GM19238 (cell line): ENCODE measurements around the gene UFSP2.

ENCODE experiments used
- DNase-seq: peaks from one replicate; pipeline ENCODE4 v3.0.0; 2011; ENCODE audit warnings: low spot score; ENCODE audit not compliant: insufficient read length

Gene UFSP2, protein sequence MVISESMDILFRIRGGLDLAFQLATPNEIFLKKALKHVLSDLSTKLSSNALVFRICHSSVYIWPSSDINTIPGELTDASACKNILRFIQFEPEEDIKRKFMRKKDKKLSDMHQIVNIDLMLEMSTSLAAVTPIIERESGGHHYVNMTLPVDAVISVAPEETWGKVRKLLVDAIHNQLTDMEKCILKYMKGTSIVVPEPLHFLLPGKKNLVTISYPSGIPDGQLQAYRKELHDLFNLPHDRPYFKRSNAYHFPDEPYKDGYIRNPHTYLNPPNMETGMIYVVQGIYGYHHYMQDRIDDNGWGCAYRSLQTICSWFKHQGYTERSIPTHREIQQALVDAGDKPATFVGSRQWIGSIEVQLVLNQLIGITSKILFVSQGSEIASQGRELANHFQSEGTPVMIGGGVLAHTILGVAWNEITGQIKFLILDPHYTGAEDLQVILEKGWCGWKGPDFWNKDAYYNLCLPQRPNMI

DNA sequence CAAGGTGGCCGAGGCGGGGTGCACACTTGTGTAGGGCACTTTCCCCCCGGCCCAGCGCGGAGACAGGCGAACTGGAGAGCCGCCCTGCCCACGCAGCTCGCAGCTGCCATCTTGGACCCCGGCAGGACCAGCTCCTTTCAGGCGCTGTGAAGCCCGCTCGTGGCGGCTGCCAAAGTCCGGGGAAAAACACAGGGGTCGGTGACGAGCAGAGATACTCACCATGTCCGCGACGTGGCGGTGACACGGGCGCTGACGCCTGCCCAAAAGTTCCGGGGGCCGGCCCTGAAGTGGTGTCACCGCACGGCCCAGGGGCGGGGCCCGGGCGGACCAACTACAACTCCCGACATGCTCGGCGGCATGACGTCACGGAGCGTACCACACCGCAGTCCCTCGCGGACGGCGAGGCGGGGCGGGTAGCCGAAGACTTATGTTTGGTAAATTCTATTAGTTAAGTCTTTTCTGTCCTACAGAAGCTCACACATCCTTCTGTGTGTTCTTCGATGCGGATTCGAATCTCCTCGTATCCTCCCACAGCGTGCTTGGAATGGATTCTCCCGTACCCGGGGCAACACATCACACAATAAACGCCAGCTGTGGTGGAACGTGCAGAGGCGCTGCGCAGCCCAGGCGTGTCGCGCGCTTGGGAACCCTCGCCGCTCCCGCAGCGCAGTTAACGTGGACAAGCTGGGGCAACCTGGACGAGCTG, at the start of gene UFSP2:
Gene UFSP2 (minus strand): TSS at position 318 of the 706 bp plus-strand sequence. CDS start 96 bp downstream, at position 222.
- peak; percentile 69 for DNase-seq

DNA sequence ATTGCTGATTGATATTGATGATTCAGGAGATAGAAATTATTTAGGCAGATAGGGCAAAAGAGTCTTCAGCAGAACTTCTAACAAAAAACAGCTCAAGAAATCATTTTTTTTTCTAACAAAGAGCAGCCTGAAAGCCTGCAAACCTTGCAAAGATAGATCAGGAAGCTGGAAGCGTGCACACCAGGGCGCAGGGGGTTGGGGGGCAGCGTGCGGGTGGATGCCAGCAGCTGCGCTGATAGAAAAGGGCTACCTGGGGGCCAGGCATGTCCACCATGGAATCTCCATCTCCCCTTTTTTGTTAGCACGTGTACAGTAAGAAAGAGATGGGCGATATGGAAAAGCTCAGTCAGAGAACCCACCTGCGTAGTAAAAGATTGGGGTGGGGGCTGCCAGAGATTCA, 47.5 kb upstream of the UFSP2 start:
- no peak for DNase-seq

DNA sequence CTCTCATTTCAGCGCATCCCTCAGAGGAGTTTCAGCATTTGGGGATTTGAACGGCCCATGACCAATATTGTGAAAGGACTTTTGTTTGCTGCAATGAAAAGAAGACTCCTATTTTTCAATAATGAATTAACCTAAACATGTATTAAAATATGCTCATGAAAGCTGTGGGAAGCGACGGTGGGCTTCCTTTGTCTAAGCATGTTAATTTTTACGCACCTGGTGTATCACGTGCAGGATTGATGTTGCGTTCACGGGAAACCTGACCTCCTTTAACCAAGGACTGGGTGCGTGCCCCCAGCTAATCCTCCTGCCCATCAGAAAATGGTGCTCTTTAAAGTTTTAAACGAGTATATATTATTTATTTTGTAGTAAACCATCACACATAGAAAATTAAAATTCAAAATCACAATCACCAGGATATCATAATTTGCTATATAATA, 46.4 kb upstream of the UFSP2 start:
- no peak for DNase-seq

DNA sequence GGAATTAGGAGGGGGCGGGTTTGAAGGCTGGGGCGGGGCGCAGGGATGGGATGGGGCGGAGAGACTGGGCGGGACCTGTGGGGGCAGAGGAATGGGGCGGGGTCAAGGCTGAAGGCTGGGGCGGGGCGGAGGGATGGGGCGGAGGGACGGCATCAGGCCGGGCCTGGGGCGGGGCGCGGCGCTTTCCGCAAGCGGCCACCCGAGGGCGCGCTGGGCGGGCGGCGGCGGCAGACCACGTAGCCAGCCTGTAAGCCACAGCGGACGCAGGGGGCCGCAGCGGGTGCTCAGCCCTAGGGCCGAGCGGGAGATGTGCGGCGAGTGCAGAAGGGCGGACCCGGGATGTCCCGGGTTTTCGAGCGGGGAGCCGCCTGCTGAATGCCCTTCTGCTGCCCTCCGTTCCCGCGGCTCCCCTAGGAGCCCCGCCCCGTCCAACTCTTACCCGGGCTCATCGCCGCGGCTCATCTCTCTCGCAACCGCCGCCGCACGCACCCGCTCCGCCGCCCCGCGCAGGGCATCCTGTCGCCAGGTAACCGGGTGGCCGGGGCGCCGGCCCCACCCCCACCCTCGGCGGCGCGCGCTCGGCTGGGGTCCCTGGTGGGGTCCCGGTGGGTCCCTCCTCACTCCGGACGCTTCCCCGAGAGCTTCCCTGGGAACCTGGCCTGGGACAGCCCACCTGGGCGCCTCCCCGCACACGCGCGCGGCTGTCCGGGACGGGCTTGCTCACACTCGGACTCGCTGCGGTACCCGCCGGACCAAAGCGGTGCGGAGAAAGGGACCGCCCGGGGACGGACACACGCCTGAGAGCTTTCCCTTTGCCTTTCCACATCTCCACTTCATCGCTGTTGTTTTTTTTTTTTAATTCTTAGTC, 45.7 kb upstream of the UFSP2 start, which contains the start of gene CCDC110:
Gene CCDC110 (minus strand): TSS at position 499 of the 868 bp plus-strand sequence. CDS start 50 bp downstream, at position 449.
- DNase-seq, result peak; percentile 92

DNA sequence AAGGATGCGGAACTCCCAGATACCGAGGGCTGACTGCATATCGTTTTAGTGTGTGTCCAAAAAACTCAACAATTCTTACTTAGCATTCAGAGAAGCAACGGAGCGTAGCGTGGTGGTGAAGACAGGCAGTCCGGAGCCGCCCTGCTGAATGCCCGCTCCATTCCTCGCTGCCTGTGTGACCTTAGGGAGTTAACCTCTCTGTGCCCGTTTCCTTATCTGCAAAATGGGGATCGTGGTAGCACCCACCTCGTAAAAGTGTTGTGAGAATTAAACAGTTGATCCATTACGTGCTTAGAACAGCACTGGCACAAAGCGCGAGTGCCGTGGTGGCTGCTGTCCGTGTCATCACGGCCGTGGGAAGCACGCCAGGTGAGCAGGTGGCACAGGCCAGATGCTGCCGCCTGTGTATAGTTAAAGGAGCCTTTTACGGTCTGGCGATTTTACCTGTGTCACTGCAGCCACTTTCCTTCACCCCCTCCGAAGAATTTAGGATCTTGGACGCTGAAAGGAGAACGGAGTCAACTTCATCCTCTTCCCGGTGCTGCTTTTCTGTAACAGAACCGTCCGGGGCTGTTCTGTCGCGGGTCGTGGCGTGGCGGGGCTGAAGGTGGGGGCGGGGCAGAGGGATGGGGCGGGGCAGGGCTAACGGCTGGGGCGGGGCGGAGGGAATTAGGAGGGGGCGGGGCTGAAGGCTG, 44.9 kb upstream of the UFSP2 start:
- no peak for DNase-seq

DNA sequence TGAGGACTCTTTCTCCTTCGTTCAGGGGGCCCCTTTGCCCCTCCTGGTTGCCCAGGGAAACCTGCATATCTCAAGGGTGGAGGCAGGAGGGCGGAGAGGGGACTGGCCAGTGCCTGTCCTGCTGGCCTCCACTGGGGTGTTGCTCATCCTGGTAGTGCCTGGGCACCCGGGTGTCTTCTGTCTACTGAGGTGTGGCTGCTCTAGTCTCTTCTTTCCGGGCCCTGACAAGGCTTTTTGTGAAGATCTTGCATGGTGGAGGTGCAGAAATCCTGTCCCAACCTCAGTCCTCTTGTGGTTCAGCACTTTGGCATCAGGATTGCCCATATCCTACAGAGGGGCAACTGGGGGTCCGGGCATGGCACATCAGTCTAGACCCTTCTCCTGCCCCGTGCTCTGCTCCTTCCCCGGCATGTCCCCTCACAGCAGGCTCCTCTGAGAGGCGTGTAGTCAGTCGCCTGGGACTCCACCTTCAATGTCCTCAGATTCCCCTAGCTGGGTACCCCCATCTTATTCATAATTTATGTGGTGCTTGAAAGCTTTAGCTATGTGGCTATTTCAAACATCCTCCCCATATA, 43.9 kb upstream of the UFSP2 start:
- no peak for DNase-seq

DNA sequence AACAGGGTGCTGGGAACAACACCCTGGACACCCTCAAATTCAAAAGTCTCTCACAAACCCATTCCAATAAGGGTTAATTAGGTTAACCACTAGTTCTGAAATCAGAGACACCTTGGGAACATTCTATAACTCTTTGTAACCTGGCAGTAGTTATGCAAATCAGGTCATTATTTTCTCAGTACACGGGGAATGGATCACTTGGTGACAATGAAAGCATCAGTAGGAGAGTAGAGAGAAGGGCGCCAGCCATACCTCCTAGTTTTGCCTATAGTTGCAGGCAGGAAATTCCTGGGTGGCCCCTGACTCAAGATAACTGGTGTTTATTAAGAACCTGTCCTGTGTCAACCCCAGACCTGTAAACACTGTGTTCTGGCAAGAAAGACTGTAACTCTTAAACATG, 43.2 kb upstream of the UFSP2 start:
- DNase-seq, result no peak

DNA sequence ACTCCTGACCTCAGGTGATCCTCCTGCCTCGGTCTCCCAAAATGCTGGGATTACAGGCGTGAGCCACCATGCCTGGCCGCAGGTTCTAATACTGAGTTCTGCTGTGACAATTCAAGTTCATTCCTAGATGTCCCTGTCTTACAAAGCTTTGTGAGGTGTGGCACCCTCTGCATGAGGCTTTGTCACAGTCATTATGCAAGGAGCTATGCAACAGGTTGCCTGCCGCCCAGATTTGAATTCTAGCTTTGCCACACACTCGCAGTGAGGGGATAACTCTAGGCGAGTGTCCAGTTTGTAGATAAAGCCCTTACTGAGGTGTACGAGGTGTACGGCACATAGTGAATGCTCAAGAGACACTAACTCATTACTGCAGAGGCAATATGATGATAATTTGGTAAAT, 42.2 kb upstream of the UFSP2 start:
- no peak for DNase-seq

DNA sequence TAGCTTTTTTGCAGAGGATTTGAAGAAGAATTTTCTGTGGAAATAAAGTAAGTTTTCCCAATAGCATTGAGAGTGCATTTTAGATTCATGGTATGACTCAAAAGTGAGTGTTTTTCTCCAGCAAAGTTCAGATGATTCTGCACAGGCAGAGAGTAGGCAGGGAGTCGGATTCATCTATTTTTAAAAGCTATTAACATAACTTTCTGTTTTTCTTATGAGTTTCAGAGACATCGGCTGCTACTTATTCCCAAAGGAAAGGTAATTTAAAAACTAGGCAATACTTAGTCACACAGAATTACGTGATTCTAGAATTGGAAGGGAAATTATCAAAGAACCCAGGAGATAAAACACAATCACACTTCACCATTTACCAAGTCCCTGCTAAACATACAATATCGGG, 41.3 kb upstream of the UFSP2 start:
- no peak for DNase-seq

DNA sequence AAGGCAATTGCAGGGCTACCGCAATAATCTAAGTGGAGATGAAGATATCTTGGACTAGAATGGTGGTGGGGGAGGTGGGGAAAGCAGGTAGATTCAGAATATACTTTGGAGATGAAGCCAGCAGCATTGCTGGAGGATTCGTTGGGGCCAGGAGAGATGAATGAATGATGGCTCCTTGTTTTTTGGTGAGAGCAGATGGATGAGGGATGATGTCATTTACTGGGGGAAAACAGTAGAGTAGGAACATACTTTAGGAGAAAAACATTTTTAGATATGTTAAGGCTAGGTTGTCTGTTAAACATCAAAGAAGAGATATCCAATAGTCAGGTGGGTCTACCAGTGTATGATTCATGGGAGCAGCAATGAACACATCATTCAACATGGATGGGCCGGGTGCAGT, 39.9 kb upstream of the UFSP2 start:
- no peak for DNase-seq

DNA sequence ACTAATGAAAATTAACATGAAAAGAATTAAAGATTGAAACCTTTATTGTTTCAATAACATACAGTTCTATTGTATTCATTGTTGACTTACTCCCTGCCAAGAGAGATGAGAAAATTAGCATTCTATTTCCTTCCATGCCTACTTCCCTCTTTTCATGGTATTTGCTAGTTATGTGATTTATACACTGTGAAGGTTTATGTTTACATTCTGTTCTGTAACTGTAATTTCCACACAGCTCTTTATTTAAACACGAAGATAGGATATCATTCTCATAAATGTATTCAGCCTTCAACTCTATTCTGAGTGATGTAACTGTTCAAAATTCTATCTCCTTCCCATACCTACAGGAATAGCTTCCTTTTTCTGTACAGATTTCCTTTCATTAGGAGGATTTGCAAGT, 39.1 kb upstream of the UFSP2 start:
- DNase-seq, result no peak

DNA sequence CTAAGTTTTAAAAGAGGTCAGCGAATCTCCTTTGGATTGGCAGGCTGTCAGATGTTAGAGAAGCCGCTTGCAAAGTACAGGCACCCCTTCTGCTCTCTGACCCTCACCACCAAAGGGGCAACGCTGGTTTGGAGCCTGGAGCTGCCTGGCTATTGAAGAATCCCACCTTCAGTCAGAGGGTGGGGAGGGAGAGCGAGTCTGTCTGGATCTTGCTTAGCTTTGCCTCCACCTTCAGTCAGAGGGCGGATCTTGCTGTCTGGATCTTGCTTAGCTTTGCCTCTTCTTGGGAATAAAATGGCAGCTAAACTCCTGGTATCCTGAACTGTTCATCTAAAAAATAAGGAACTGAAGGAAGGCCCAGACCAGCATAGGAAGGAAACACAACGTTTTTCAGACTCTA, 38.4 kb upstream of the UFSP2 start:
- DNase-seq, result no peak

DNA sequence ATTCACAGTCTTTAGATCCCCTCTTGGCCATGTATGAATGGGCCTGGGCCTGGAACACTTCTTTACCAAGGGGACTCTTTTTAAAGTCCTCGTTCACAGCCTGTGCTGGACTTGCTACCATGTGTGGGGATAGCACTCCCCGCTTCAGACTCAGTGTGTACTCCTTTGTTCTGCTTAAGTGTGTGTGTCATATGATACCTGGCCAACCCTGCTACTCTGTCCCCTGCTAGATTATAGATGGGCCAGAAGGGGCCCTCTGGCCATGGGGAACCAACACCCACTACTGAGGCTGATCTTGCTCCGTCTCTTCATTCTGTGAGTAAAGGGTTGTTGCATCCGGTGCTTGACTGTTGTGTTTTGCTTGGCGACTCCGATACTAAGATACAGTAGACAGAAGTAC, 37.8 kb upstream of the UFSP2 start:
- no peak for DNase-seq

DNA sequence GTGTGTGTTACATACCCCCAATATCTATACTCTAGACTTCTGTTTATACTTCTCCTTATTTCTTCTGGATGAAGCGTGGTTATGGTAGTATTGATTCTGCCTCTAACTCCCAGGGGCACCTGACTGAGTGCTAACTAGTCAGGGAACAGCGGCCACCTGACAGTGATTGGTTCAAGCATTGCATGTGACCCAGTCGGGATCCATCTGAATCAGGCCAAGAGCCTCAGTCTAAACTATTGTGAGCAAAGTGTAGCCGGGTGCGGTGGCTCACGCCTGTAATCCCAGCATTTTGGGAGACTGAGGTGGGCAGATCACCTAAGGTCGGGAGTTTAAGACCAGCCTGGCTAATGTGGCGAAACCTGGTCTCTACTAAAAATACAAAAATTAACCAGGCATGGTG, 35.8 kb upstream of the UFSP2 start:
- DNase-seq, result no peak

DNA sequence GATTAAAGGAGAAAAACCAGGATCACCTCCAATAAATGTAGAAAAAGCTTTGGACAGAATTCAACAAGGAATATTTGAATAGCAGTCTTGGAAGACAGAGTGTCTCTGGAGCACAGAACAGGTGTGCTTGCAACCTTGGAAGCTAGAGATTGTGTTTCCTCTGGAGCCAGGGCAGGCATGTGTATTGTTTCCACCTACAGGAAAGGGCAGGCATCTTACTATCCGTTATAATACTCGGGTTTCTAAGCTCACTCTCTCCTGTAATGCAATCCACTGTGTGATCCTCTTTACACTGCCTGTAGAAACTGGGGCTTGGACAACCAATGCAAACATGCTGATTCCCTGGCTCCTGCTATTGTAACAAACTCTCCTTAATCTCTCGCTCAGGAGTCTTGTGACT, 31.4 kb upstream of the UFSP2 start:
- DNase-seq, result no peak

DNA sequence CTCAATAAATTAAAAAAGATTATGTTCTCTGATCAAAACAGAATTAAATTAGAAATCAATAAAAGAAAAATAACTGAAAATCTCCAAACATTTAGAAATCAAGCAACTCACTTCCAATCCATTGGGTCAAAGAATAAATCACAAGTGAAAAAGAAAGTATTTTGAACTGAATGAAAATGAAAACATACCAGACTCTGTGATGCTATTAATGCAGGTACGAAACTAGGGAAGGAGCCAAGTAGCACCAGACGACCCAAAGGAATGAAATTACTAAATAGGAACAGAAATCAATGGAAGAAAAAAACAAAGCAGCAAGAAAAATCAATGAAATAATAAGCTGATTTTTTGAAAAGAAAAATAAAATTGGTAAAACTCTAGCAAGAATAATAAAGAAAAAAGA, 30.4 kb upstream of the UFSP2 start:
- no peak for DNase-seq

DNA sequence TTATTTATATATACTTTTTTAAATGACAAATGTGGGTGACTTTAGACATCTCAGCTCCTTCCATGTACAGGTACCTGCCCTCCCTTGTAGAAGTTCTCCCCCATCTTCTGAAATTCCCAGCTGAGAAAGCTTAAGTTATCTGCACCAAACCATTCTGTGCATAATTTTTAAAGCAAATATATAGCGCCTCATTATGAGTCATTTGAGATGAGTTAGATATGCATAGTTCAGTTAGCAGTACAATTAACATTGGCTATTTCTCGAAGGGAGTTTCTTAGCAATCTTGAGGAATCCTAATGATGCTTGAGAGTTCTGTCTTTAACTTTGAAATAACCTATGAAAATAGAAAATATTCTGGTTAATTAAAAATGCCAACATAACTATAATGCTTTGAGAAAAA, 19.4 kb upstream of the UFSP2 start:
- DNase-seq, result no peak

DNA sequence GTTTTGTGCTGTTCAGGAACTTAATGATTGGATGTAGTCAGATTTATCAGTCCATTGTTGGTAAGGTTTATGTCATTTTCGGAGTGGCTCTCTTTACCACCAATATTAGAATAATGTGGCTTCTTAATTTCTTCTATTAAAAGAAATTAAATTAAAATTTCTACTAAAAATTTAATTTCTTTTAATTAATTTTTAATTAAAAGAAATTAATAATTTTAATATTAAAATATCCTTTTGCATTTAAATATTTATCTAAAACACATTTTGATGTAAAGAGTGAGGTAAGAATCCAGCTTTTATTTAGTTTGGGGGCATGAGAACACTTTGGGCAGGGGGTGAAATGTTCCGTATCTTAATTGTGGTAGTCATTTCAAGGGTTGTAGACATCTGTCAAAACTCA, 15.7 kb upstream of the UFSP2 start:
- DNase-seq, result no peak

DNA sequence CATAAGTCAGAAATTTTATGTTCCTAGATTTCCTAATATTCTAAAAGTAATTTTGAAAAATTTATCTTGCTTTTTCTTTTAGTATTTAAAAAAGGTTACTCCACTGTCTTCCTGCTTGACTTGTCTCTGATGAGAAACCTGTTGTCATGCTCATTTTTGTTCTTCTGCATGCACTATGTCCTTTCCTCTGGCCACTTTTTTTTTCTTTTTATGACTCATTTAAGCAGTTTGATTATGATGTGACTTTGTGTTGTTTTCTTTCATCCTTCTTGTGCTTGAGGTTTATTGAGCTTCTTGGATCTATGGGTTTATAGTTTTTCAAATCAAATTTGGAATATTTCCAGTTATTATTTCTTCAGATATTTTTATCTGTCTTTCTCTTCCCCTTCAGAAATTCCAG, 12.0 kb upstream of the UFSP2 start:
- no peak for DNase-seq

DNA sequence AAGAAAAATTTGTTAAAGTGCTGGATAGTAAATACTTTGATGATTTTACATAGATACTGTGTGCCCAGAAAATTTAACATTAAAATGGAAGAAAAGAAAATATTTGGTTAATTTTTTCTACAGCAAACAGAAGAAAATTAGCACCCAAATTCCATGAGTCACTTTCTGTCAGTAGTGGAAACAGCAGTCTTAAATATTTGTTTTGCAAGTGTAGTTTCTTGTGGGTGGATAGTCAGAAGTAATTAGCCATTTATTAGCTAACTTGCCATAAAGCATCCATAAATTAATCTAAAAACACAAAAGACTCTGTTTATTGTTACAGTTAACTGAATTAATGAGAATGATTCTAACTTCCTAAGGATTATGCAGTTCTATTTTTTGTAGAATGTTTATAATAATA, 9.7 kb upstream of the UFSP2 start:
- DNase-seq, result no peak

DNA sequence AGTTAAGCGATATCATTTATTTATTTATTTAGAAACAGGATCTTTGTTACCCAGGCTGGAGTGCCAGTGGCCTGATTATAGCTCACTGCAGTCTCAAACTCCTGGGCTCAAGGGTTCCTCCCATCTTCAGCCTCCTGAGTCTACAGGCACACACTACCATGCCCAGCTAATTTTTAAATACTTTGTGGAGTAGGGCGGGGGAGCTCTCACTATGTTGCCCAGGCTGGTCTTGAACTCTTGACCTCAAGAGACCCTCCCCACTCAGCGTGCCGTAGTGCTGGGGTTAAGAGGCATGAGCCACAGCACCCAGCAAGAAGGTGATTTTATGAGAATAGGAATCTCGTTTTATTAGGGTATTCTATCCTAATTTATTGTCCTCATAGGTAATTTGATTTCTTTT, 3.9 kb upstream of the UFSP2 start:
- DNase-seq, result no peak
